Measurements from ENCODE around the gene HIPK3.
A peak's percentile ranks its signal among the peaks of the same experiment; 100 is the strongest.

Gene HIPK3

DNA sequence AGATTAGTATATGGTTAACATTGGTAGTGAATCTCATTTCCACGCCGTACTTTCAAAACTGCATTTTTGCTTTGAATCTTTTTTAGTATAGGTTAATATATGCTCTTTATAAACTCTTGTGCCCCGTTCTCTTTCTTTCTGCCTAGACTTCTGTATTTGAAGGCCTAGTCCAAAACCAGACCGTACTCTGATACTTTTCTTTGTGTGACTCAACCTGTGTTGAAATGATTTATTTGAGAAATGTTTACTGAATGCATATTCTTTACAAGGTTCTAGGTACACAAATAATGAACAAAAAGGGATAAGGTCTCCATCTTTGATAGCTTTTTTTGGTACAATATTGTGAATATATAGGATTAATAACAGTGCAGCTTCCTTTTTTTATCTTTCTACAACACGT, 68.3 kb downstream of the HIPK3 start:
- Histone ChIP-seq H3K36me3 (peaks cover 4% of the 10 kb centered on the region), H3K4me1 (ENCODE audit: control insufficient read depth in 1 of 2, insufficient read depth in 1 of 2, low read depth in 1 of 2, low read length in 1 of 2) (peaks cover 30 to 57% of the 10 kb centered on the region in 2 experiments), H3K27me3 (no peaks in the 10 kb centered on the region), H3K27ac (no peak overlapping the region), H3K4me3 (ENCODE audit: low read depth in 1 of 2, low read length in 1 of 2) (no peak overlapping the region), H3K9me3 (no peaks in the 10 kb centered on the region)
- TF ChIP-seq, protein P1, sequence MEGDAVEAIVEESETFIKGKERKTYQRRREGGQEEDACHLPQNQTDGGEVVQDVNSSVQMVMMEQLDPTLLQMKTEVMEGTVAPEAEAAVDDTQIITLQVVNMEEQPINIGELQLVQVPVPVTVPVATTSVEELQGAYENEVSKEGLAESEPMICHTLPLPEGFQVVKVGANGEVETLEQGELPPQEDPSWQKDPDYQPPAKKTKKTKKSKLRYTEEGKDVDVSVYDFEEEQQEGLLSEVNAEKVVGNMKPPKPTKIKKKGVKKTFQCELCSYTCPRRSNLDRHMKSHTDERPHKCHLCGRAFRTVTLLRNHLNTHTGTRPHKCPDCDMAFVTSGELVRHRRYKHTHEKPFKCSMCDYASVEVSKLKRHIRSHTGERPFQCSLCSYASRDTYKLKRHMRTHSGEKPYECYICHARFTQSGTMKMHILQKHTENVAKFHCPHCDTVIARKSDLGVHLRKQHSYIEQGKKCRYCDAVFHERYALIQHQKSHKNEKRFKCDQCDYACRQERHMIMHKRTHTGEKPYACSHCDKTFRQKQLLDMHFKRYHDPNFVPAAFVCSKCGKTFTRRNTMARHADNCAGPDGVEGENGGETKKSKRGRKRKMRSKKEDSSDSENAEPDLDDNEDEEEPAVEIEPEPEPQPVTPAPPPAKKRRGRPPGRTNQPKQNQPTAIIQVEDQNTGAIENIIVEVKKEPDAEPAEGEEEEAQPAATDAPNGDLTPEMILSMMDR (IDR thresholded peaks at IDR 0.05), result no peak

DNA sequence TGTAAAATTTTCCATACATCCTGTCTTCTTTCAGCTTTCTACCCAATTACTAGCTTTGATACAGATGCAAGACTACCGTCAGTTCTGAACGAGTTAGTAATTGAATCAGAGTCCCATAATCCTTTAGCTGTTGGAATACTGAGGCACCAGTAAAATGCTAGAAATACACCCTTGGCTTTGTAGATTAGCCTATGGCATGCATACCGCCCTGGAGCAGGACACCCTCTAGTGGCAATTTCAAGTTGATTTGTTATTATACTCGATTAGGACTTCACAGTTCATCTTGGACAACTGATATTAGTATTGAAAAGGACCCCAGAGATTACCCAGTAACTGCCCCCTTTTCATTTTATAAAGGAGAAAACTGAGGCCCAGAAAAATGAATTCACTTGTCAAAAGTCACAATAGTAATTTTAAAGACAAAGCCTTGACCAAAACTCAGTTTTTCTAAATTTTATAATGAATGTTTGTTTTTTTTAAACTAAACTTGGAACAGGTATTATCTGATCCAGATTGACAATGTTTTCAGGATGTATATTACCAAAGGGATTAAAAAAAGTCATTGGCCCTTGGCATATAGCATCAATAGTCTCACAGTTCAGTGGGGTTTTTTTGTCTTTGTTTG, 72.6 kb downstream of the HIPK3 start:
- TF ChIP-seq, protein P1 (IDR thresholded peaks at IDR 0.05), result no peak
- Histone ChIP-seq H3K36me3 (peaks cover 18% of the 10 kb centered on the region), H3K27me3 (no peaks in the 10 kb centered on the region), H3K4me1 (ENCODE audit: control insufficient read depth in 1 of 2, insufficient read depth in 1 of 2, low read depth in 1 of 2, low read length in 1 of 2) (peaks cover 12 to 27% of the 10 kb centered on the region in 2 experiments), H3K27ac (no peak overlapping the region), H3K4me3 (ENCODE audit: low read depth in 1 of 2, low read length in 1 of 2) (no peak overlapping the region), H3K9me3 (no peaks in the 10 kb centered on the region)

DNA sequence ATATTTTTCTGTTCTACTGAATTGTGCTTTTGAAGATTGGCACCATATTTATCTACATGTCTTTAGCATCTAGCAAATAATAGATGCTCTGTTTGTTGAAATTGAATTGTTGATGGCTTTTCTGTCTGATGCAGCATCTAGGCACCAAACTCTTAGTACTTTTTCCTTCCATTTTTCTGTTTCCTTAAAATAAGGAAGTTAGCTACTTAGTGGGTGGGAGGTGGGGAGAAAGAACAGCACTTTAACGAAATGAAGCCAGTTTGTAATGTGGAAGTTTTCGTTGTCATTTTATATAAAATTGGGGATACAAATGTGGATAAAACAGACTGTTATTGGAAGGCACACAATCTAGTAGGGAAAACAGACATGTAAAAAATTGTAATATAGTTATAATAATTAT, 76.6 kb downstream of the HIPK3 start:
- TF ChIP-seq, protein P1 (IDR thresholded peaks at IDR 0.05), result no peak
- Histone ChIP-seq H3K27ac (peak overlapping the region; percentile 42), H3K27me3 (no peaks in the 10 kb centered on the region)

DNA sequence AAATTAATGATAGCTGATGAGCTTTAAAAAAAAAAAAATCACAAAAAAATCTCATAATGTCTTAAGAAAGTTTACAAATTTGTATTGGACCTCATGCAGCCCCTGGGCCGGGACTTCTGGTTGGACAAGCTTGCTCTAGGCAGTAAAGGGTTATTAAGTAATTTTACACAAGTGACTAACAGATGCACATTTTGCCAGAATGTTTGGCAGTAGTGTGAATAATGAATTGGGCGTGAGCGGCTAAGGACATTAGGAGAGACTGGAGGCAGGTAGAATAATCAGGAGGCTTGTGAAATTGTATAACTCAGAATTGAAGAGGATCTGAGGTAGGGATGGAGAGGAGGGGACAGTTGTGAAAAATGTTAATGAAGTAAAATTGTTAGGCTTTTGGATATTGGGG, 77.4 kb downstream of the HIPK3 start:
- Histone ChIP-seq H3K36me3 (peaks cover 39% of the 10 kb centered on the region), H3K4me3 (ENCODE audit: low read depth in 1 of 2, low read length in 1 of 2) (no peak overlapping the region), H3K4me1 (ENCODE audit: control insufficient read depth in 1 of 2, insufficient read depth in 1 of 2, low read depth in 1 of 2, low read length in 1 of 2) (peaks cover 7 to 8% of the 10 kb centered on the region in 2 experiments), H3K27me3 (no peaks in the 10 kb centered on the region), H3K27ac (no peak overlapping the region), H3K9me3 (no peaks in the 10 kb centered on the region)
- TF ChIP-seq, protein P1 (IDR thresholded peaks at IDR 0.05), result no peak

More for the DNA sequence above, 76.6 kb downstream of the HIPK3 start:
- H3K4me3 ChIP-seq (ENCODE audit: low read depth in 1 of 2, low read length in 1 of 2), result no peak overlapping the region
- H3K9me3 ChIP-seq, result no peaks in the 10 kb centered on the region
- peaks cover 33% of the 10 kb centered on the region for H3K36me3 ChIP-seq
- H3K4me1 ChIP-seq (ENCODE audit: control insufficient read depth in 1 of 2, insufficient read depth in 1 of 2, low read depth in 1 of 2, low read length in 1 of 2), result peaks cover 7 to 8% of the 10 kb centered on the region in 2 experiments

DNA sequence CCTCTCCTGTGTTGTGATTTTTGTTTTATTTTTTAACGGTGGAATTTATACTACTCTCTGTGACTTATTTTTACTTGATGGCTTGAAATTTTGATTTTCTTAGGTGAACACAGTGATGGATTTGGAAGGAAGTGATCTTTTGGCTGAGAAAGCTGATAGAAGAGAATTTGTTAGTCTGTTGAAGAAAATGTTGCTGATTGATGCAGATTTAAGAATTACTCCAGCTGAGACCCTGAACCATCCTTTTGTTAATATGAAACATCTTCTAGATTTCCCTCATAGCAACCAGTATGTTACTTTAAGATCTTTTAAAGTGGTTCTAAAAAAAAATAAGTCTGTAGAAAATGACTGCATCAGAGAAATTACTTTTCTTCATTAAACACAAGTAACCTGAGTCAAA, 82.1 kb downstream of the HIPK3 start:
- no peaks in the 10 kb centered on the region for H3K9me3 ChIP-seq
- H3K4me1 ChIP-seq (ENCODE audit: control insufficient read depth in 1 of 2, insufficient read depth in 1 of 2, low read depth in 1 of 2, low read length in 1 of 2), result no peaks in the 10 kb centered on the region
- no peak overlapping the region for H3K4me3 ChIP-seq (ENCODE audit: low read depth in 1 of 2, low read length in 1 of 2)
- H3K36me3 ChIP-seq, result peaks cover 70% of the 10 kb centered on the region
- H3K27ac ChIP-seq, result no peak overlapping the region
- H3K27me3 ChIP-seq, result no peaks in the 10 kb centered on the region
- TF ChIP-seq, protein P1 (IDR thresholded peaks at IDR 0.05), result no peak

Data from neutrophil (primary cell).